B cell (primary cell): Measurements from ENCODE around the gene PTPRN2. TPM values are rescaled to one million over a fixed set of nuclear protein-coding genes. Genes with fewer than 3 reads are reported as not detected.
"Not testable (repeated sequence)": the region's sequence is repeated elsewhere in the genome, so short reads cannot be mapped to it uniquely, and the experiment has no call there.

ENCODE experiments used
- ATAC-seq: fragments of 200-7000 bp; cut with Tn5 transposase; one replicate; pipeline ENCODE4 v1.10.0; 2021; ENCODE audit warnings: low read depth, mild to moderate bottlenecking, moderate number of reproducible peaks, moderate library complexity
- CTCF ChIA-PET: fragments of 350-600 bp; sonication (Branson Sonifier 250); formaldehyde crosslinking; loops from one replicate; lab custom pipeline; 2021; ENCODE audit warnings: antibody characterized with exemption, inconsistent platforms; lab: Charles Lee
- POLR2A ChIA-PET: fragments of 350-600 bp; sonication (Branson Sonifier 250); formaldehyde crosslinking; loops from one replicate; lab custom pipeline; 2021; ENCODE audit warnings: antibody characterized with exemption; lab: Charles Lee
- DNase-seq: peaks from one replicate; pipeline ENCODE4 v3.0.0; 2013
- H2AFZ ChIP-seq: 2 replicates; pipeline ENCODE4 v1.6.1; 2012; ENCODE audit warnings: mild to moderate bottlenecking, low read depth, low read length; ENCODE audit not compliant: insufficient read depth, poor library complexity, severe bottlenecking
- H3K27ac ChIP-seq, 2 donors: 1 replicate in 1 of 2; 2 replicates in 1 of 2; pipeline ENCODE4 v1.5.1; 2012 to 2013; ENCODE audit warnings: low read length in 2 of 2, mild to moderate bottlenecking in 2 of 2, moderate library complexity in 1 of 2
- H3K27me3 ChIP-seq, 4 experiments: fragments of 200-600 bp in 1 of 4; sonication (generic) in 1 of 4; replicated peaks in 1 of 4; 1 replicate in 2 of 4; 2 replicates in 2 of 4; pipeline versions ENCODE4 v1.6.1 to v1.7.0; 2013 to 2016; ENCODE audit warnings: low read length in 3 of 4, mild to moderate bottlenecking in 2 of 4, mixed read lengths in 1 of 4, moderate library complexity in 1 of 4; ENCODE audit not compliant: insufficient read depth in 4 of 4, control insufficient read depth in 3 of 4; ENCODE audit errors: control extremely low read depth in 1 of 4
- H3K36me3 ChIP-seq, 2 experiments: replicated peaks in 1 of 2; 1 replicate in 1 of 2; 2 replicates in 1 of 2; pipeline versions ENCODE4 v1.6.1 to v1.7.1; 2013; ENCODE audit warnings: low read length in 1 of 2; ENCODE audit not compliant: insufficient read depth in 2 of 2, control insufficient read depth in 1 of 2; ENCODE audit errors: control extremely low read depth in 1 of 2, extremely low read depth in 1 of 2
- H3K4me1 ChIP-seq, 2 donors: fragments of 200-600 bp in 1 of 2; sonication (generic) in 1 of 2; 1 replicate in 1 of 2; 2 replicates in 1 of 2; pipeline versions ENCODE4 v1.5.1 to v1.6.1; 2013 to 2017; ENCODE audit warnings: low read length in 2 of 2; ENCODE audit not compliant: control insufficient read depth in 2 of 2, insufficient read depth in 2 of 2
- H3K4me2 ChIP-seq: replicated peaks from 2 replicates; pipeline ENCODE3; 2012; ENCODE audit warnings: mild to moderate bottlenecking, low read depth, low read length; ENCODE audit not compliant: poor library complexity, severe bottlenecking
- H3K4me3 ChIP-seq, 5 experiments: fragments of 200-600 bp in 1 of 5; sonication (generic) in 1 of 5; 1 replicate in 3 of 5; 2 replicates in 2 of 5; pipeline versions ENCODE4 v1.5.1 to v1.7.0; 2011 to 2016; ENCODE audit warnings: low read length in 4 of 5, mild to moderate bottlenecking in 4 of 5, low read depth in 2 of 5, control low read depth in 1 of 5, moderate library complexity in 1 of 5; ENCODE audit not compliant: insufficient read depth in 1 of 5; ENCODE audit errors: control extremely low read depth in 1 of 5, extremely low read depth in 1 of 5
- H3K79me2 ChIP-seq: fragments of 200-600 bp; sonication (generic); one replicate; pipeline ENCODE4 v1.6.0; 2016; ENCODE audit warnings: low read length; ENCODE audit not compliant: control insufficient read depth, insufficient read depth
- H3K9ac ChIP-seq: fragments of 200-600 bp; sonication (generic); 2 replicates; pipeline ENCODE4 v1.6.1; 2017; ENCODE audit warnings: mild to moderate bottlenecking, low read length, moderate library complexity
- H3K9me3 ChIP-seq, 3 donors: one replicate each; pipeline versions ENCODE4 v1.6.1 to v1.7.1; 2013; ENCODE audit warnings: low read length in 2 of 3; ENCODE audit not compliant: control insufficient read depth in 2 of 3, insufficient read depth in 1 of 3; ENCODE audit errors: control extremely low read depth in 1 of 3
- H4K20me1 ChIP-seq: 2 replicates; pipeline ENCODE4 v1.6.0; 2012; ENCODE audit warnings: mild to moderate bottlenecking, low read length; ENCODE audit not compliant: insufficient read depth, control insufficient read depth, poor library complexity, severe bottlenecking
- H3K27ac Mint-ChIP-seq: one replicate; pipeline ENCODE4 v1.8.0; 2021; ENCODE audit warnings: mixed read lengths
- H3K27me3 Mint-ChIP-seq: one replicate; pipeline ENCODE4 v1.8.0; 2021; ENCODE audit warnings: mixed read lengths
- H3K4me1 Mint-ChIP-seq: one replicate; pipeline ENCODE4 v1.8.0; 2021; ENCODE audit warnings: mixed read lengths
- H3K4me3 Mint-ChIP-seq: one replicate; pipeline ENCODE4 v1.8.0; 2021; ENCODE audit warnings: mixed read lengths
- H3K9me3 Mint-ChIP-seq: one replicate; pipeline ENCODE4 v1.8.0; 2022; ENCODE audit warnings: mixed read lengths; ENCODE audit not compliant: insufficient read depth
- EZH2 ChIP-seq: IDR thresholded peaks from 2 replicates; pipeline ENCODE4 v1.6.1; 2012; ENCODE audit warnings: borderline replicate concordance, low read depth, mild to moderate bottlenecking, moderate library complexity, low read length; ENCODE audit not compliant: insufficient read depth, poor library complexity, severe bottlenecking
- WGBS: methylation state at CpG from one replicate; pipeline ENCODE4 v1.1.5; 2013; ENCODE audit warnings: missing lambda C conversion rate; ENCODE audit not compliant: insufficient coverage; 5-methylcytosine and 5-hydroxymethylcytosine counted together
- intact Hi-C: fragments of 100-400 bp; cut with micrococcal nuclease; formaldehyde crosslinking; loops from one replicate; pipeline ENCODE4 v1.10.0; 2022
- polyA plus RNA-seq: library from polyadenylated mRNA; depleted of rRNA; stranded (reverse); fragments of >200 nt; gene quantifications from 2 replicates; pipeline ENCODE4 v1.2.3, GENCODE V29; 2012
- total RNA-seq, 2 donors: library from RNA; stranded (reverse); fragments of 120-200 nt in 1 of 2; gene quantifications; 1 replicate in 1 of 2; 2 replicates in 1 of 2; pipeline versions ENCODE4 v1.2.3 to v1.2.4, GENCODE V29; 2013 to 2022
- TF ChIP-seq, protein P1 (sequence below): fragments of 200-600 bp; IDR thresholded peaks from one replicate; pipeline ENCODE4 v1.8.0; 2022; ENCODE audit warnings: antibody characterized with exemption, mild to moderate bottlenecking

PTPRN2 gene
- total and polyA plus RNA-seq, 2 donors (not counting 1 experiment from before 2014, with no cell fraction given): 2.0 to 5.0 TPM

DNA sequence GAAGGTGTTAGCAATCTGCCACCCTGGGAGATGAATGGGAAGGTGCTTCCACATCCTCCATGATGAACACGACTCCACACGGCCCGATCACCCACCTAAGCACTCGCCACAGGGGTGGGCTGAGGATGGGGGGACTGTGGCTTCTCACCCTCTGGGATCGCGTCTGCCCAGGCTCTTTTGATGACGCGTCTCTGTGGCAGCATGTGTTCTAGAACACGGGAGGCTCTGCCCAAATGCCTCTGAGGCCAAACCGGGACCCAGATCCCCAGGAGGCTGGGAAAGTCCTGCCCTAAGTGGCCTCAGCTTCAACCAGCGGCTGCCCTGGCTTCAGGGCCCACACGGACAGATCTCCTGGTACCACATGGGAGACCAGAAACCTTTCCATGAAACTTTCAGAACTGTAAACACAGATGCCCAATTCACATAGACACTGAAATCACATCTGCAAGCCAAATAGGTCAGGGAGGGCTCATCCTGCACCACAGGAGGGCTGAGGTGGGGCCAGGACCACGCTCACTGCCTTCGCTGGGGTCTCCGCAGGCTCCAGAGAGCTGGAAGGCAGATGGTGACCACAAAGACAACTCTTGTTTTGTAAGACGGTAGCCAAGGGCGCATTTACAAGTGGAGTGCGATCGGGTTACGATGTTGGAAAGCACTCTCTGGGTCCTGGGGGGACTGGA lies 200.6 kb downstream of the PTPRN2 start:
- peaks cover 3% of the 10 kb centered on the region for H3K27me3 Mint-ChIP-seq
- ChIA-PET POLR2A (no interaction called here), CTCF (no interaction called here)
- no peak for ATAC-seq
- H3K79me2 ChIP-seq: no peaks in the 10 kb centered on the region
- no peaks in the 10 kb centered on the region for H3K4me1 Mint-ChIP-seq
- no peak overlapping the region for H3K4me3 ChIP-seq
- no peak overlapping the region for H3K4me2 ChIP-seq
- H3K9me3 Mint-ChIP-seq: no peaks in the 10 kb centered on the region
- no peak overlapping the region for H3K27ac Mint-ChIP-seq
- H3K9ac ChIP-seq: no peak overlapping the region
- no peak overlapping the region for H3K27ac ChIP-seq
- no peaks in the 10 kb centered on the region for H4K20me1 ChIP-seq
- H2AFZ ChIP-seq: no peak overlapping the region
- intact Hi-C loops: no loop called here
- no peaks in the 10 kb centered on the region for H3K27me3 ChIP-seq
- H3K4me3 Mint-ChIP-seq: no peak overlapping the region
- TF ChIP-seq, protein P1, sequence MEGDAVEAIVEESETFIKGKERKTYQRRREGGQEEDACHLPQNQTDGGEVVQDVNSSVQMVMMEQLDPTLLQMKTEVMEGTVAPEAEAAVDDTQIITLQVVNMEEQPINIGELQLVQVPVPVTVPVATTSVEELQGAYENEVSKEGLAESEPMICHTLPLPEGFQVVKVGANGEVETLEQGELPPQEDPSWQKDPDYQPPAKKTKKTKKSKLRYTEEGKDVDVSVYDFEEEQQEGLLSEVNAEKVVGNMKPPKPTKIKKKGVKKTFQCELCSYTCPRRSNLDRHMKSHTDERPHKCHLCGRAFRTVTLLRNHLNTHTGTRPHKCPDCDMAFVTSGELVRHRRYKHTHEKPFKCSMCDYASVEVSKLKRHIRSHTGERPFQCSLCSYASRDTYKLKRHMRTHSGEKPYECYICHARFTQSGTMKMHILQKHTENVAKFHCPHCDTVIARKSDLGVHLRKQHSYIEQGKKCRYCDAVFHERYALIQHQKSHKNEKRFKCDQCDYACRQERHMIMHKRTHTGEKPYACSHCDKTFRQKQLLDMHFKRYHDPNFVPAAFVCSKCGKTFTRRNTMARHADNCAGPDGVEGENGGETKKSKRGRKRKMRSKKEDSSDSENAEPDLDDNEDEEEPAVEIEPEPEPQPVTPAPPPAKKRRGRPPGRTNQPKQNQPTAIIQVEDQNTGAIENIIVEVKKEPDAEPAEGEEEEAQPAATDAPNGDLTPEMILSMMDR: no peak
- no peak for TF ChIP-seq EZH2
- WGBS: 72% methylated on average over 20 of the region's 20 CpGs
- H3K36me3 ChIP-seq: no peaks in the 10 kb centered on the region
- DNase-seq: no peak
- H3K9me3 ChIP-seq: peaks cover 0 to 31% (median 0%) of the 10 kb centered on the region in 3 donors
- no peaks in the 10 kb centered on the region for H3K4me1 ChIP-seq

DNA sequence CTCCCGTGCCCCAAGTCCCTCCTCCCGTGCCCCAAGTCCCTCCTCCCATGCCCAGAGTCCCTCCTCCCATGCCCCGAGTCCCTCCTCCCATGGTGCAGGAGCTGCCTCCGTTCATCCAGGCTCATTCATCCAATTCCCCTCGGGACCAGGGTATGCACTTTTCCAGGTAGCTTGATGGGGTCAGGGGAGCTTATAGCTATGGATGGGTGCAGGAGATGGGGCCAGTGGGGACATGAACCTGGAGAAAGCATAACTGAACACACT lies 201.3 kb downstream of the PTPRN2 start:
- H3K4me1 Mint-ChIP-seq: no peaks in the 10 kb centered on the region
- no peak overlapping the region for H3K27ac Mint-ChIP-seq
- H3K36me3 ChIP-seq: no peaks in the 10 kb centered on the region
- no peak overlapping the region for H3K4me3 Mint-ChIP-seq
- no peak for ATAC-seq
- no peak for DNase-seq
- no peak overlapping the region for H3K27ac ChIP-seq
- H4K20me1 ChIP-seq: no peaks in the 10 kb centered on the region
- CTCF ChIA-PET: no interaction called here
- H3K79me2 ChIP-seq: no peaks in the 10 kb centered on the region
- no peak overlapping the region for H2AFZ ChIP-seq
- WGBS: 55% methylated on average over 2 of the region's 5 CpGs
- intact Hi-C loops: no loop called here
- H3K4me3 ChIP-seq: no peak overlapping the region
- peaks cover 0 to 26% (median 0%) of the 10 kb centered on the region in 3 donors for H3K9me3 ChIP-seq
- peaks cover 5% of the 10 kb centered on the region for H3K9me3 Mint-ChIP-seq
- H3K4me1 ChIP-seq: no peaks in the 10 kb centered on the region
- H3K4me2 ChIP-seq: no peak overlapping the region
- H3K9ac ChIP-seq: no peak overlapping the region
- POLR2A ChIA-PET: no interaction called here
- peaks cover 3% of the 10 kb centered on the region for H3K27me3 Mint-ChIP-seq
- no peaks in the 10 kb centered on the region for H3K27me3 ChIP-seq
- TF ChIP-seq, protein P1: no peak
- TF ChIP-seq EZH2: no peak

DNA sequence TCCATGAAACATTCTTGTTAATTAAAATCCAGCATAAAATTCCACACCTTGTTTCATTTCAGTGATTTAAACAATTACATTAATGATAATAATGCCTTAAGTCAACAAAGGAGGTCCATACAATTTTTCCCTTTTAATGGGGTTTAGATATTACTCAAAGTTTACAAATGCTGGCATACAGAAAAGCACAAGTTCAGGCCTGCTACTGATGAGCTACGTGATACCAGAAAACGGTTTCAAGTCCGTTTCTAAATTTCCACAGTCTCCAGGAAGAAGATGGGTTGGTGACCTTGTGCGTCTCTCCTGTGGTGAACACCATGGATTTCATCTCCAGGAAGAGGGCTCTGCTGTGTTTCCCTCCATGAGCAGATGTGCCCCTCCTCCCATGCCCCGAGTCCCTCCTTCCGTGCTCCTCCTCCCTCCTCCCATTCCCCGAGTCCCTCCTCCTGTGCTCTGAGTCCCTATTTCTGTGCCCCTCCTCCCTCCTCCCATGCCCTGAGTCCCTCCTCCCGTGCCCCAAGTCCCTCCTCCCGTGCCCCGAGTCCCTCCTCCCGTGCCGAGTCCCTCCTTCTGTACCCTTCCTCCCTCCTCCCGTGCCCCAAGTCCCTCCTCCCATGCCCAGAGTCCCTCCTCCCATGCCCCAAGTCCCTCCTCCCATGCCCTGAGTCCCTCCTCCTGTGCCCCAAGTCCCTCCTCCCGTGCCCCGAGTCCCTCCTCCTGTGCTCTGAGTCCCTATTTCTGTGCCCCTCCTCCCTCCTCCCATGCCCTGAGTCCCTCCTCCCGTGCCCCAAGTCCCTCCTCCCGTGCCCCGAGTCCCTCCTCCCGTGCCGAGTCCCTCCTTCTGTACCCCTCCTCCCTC lies 201.9 kb downstream of the PTPRN2 start:
- H3K79me2 ChIP-seq, H4K20me1 ChIP-seq, H3K9me3 Mint-ChIP-seq, H3K27me3 ChIP-seq, H3K4me3 Mint-ChIP-seq, H3K27ac Mint-ChIP-seq, H2AFZ ChIP-seq, H3K4me2 ChIP-seq, ATAC-seq, H3K4me3 ChIP-seq, POLR2A ChIA-PET, CTCF ChIA-PET, H3K4me1 ChIP-seq, H3K27ac ChIP-seq, H3K9ac ChIP-seq, DNase-seq, H3K4me1 Mint-ChIP-seq, H3K36me3 ChIP-seq, intact Hi-C loops, H3K27me3 Mint-ChIP-seq: not testable (repeated sequence)
- peaks cover 0 to 27% (median 0%) of the 10 kb centered on the region in 3 donors for H3K9me3 ChIP-seq
- WGBS: 88% methylated on average over 18 of the region's 20 CpGs
